AG04449 (cell line): Measurements from ENCODE around the gene DHCR24.

Source experiments
- CTCF ChIA-PET: fragments of 350-600 bp; formaldehyde crosslinking; extraction: SDS; loops from one replicate; lab custom pipeline; 2021; ENCODE audit warnings: antibody characterized with exemption; lab: Yijun Ruan, JAX
- POLR2A ChIA-PET: fragments of 400-600, 350-600 bp; formaldehyde crosslinking; extraction: SDS; loops from one replicate; lab custom pipeline; 2020; ENCODE audit warnings: antibody characterized with exemption, inconsistent platforms; lab: Yijun Ruan, JAX
- DNase-seq: peaks from one replicate; pipeline ENCODE4 v3.0.0-alpha.2; 2010; ENCODE audit warnings: low read depth, low spot score
- H3K4me3 ChIP-seq: 2 replicates; pipeline ENCODE4 v1.5.1; 2011; ENCODE audit warnings: low read depth, mild to moderate bottlenecking, control low read depth, low read length
- CTCF ChIP-seq: IDR thresholded peaks from one replicate; pipeline ENCODE4 v1.5.1; 2011; ENCODE audit warnings: mild to moderate bottlenecking, moderate library complexity, low read length, control low read depth, inconsistent platforms; ENCODE audit not compliant: insufficient read depth; ENCODE audit errors: missing control alignments

Gene DHCR24

DNA sequence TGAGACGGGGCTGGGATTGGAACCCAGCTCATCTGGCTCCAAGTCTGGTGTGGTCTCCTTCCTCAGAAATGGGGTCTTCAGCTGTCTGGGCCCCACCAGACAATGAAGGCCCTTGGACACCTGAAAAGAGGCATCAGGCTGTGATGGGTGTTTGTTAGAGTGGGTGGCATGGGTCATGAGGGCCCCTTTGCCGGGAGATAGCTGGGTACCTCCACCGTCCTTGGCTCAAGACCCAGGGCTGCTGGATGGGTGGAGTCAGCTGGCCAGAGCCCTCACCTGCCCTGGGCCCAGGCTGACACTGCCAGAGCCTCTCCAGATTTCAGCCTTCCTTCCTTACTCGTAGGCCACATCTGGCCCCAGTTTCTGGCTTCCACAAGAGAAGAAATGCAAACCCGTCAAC lies 72.4 kb downstream of the DHCR24 start:
- no peak for TF ChIP-seq CTCF
- no peak overlapping the region for H3K4me3 ChIP-seq
- CTCF ChIA-PET, result interaction anchor here (1.3 to 2.0 kb wide), 3 partner anchors 12 to 182 kb away, joined by 3 to 5 read pairs (median 4); no protein-coding TSS in a partner anchor
- POLR2A ChIA-PET, result no interaction called here
- DNase-seq, result no peak

GRCh38 chr1:54814126-54814498 lies 72.9 kb downstream of the DHCR24 start:
- ChIA-PET CTCF (interaction anchor here (0.8 to 2.0 kb wide), 5 partner anchors 11 to 324 kb away, joined by 3 to 5 read pairs (median 3); no protein-coding TSS in a partner anchor), POLR2A (no interaction called here)
- TF ChIP-seq CTCF, result no peak
- H3K4me3 ChIP-seq, result no peak overlapping the region
- no peak for DNase-seq

GRCh38 chr1:54813485-54814125 lies 73.4 kb downstream of the DHCR24 start:
- TF ChIP-seq CTCF, result no peak
- POLR2A ChIA-PET, result no interaction called here
- DNase-seq, result no peak
- H3K4me3 ChIP-seq, result no peak overlapping the region
- CTCF ChIA-PET, result interaction anchor here (0.6 to 2.0 kb wide), 6 partner anchors 10 to 1043 kb away, joined by 3 to 5 read pairs (median 3); no protein-coding TSS in a partner anchor

- TF ChIP-seq CTCF, result no peak
- H3K4me3 ChIP-seq, result no peak overlapping the region
- ChIA-PET CTCF (interaction anchor here (0.6 to 1.8 kb wide), 11 partner anchors 9 to 1043 kb away, joined by 3 to 9 read pairs (median 4); no protein-coding TSS in a partner anchor), POLR2A (no interaction called here)
- DNase-seq, result no peak
Measured at GRCh38 chr1:54812801-54813484, 74.1 kb downstream of the DHCR24 start.

DNA sequence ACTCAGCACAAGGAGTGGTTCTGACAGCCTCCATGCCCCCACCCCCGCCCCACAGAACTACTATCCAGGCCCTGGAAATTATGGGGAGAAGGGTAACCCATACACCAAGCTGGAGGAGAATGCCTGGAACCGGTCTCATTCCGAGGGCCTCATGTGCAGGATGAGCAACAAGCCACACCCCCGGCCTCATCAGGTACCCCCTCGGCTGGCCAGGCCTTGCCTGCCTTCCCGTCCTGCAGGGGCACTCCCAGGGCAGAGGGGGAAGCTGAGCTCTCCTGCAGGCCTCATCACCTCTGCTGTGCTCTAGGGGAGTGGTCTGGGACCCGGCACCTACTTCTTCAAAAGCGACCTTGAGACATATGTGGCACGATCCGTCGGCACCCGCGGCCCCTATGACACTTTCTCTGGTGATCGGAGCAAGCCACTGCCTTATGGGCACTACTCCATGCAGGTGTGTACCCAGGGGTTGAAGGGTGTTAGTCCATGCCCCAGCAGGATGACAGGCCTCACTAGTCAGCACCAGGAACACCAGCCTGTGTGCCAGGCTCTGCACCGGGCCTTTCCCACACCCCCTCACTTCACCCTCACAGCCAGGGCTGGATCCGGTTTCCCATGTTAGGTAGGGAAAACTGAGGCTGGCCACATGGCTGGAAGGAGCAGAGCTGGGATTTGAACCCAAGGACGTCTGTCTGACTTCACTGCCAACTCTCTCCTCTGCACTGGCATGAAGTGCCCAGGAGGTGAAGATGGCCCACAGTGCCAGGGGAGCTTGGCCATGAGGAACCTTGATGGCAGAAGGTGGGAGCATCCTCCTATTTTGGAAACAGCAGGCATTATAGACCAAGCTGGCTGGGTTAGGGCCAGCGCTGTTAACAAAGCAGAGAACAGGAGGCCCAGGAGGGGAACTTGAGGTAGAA lies 75.0 kb downstream of the DHCR24 start:
- TF ChIP-seq CTCF, result no peak
- no peak for DNase-seq
- POLR2A ChIA-PET, result no interaction called here
- CTCF ChIA-PET, result interaction anchor here (1.0 to 3.9 kb wide), 9 partner anchors 8 to 1364 kb away, joined by 3 to 22 read pairs (median 4); no protein-coding TSS in a partner anchor
- no peak overlapping the region for H3K4me3 ChIP-seq
